Fibroblast of skin of right biceps (primary cell): ENCODE results near the gene TMEM88.

Source experiments
- DNase-seq: peaks from one replicate; pipeline ENCODE4 v3.0.0-alpha.2; 2013

Gene TMEM88

GRCh38 chr17:7844292-7845154 lies 10.3 kb upstream of the TMEM88 start:
- peak; percentile 93 for DNase-seq

- DNase-seq, result no peak
Measured at GRCh38 chr17:7845359-7846062, 9.4 kb upstream of the TMEM88 start.

GRCh38 chr17:7846063-7846735 lies 8.7 kb upstream of the TMEM88 start:
- DNase-seq, result no peak

GRCh38 chr17:7846765-7847661 lies 7.9 kb upstream of the TMEM88 start:
- no peak for DNase-seq

- no peak for DNase-seq
Measured at GRCh38 chr17:7848131-7848579, 6.7 kb upstream of the TMEM88 start.

- no peak for DNase-seq
Measured at GRCh38 chr17:7848739-7849129, 6.1 kb upstream of the TMEM88 start.

- no peak for DNase-seq
Measured at GRCh38 chr17:7849130-7849750, 5.6 kb upstream of the TMEM88 start.

- no peak for DNase-seq
Measured at GRCh38 chr17:7849751-7850504, 4.9 kb upstream of the TMEM88 start.

GRCh38 chr17:7850701-7851437 lies 4.0 kb upstream of the TMEM88 start:
- DNase-seq, result no peak

GRCh38 chr17:7851438-7852261 lies 3.2 kb upstream of the TMEM88 start:
- DNase-seq, result peak; percentile 82

- no peak for DNase-seq
Measured at GRCh38 chr17:7852262-7852670, 2.6 kb upstream of the TMEM88 start.

- DNase-seq, result no peak
Measured at GRCh38 chr17:7852919-7853690, 1.8 kb upstream of the TMEM88 start.

- DNase-seq, result no peak
Measured at GRCh38 chr17:7853691-7854038, 1.2 kb upstream of the TMEM88 start.

- DNase-seq, result no peak
Measured at GRCh38 chr17:7854078-7854777, 638 bp upstream of the TMEM88 start.

- DNase-seq, result no peak
Measured at GRCh38 chr17:7855660-7856010, 769 bp downstream of the TMEM88 start.

GRCh38 chr17:7856011-7856810 lies 1.3 kb downstream of the TMEM88 start:
- peak; percentile 47 for DNase-seq
